Ishikawa (cell line): ENCODE measurements around the gene RPL27A.

Source experiments
- CEBPB ChIP-seq: IDR thresholded peaks from 2 replicates; pipeline ENCODE4 v1.6.1; 2012
- CREB1 ChIP-seq: IDR thresholded peaks from 2 replicates; pipeline ENCODE4 v1.6.1; 2012; ENCODE audit warnings: low read depth
- EGR1 ChIP-seq: IDR thresholded peaks from 2 replicates; pipeline ENCODE4 v1.6.1; 2012
- EP300 ChIP-seq: IDR thresholded peaks from 2 replicates; pipeline ENCODE4 v1.6.1; 2012; ENCODE audit warnings: borderline replicate concordance
- MAX ChIP-seq: IDR thresholded peaks from 2 replicates; pipeline ENCODE4 v1.6.1; 2012
- NFIC ChIP-seq: IDR thresholded peaks from 2 replicates; pipeline ENCODE4 v1.6.1; 2012
- REST ChIP-seq: IDR thresholded peaks from 2 replicates; pipeline ENCODE4 v1.6.1; 2012; ENCODE audit warnings: low read depth, mild to moderate bottlenecking
- TCF12 ChIP-seq: IDR thresholded peaks from 2 replicates; pipeline ENCODE4 v1.6.1; 2012; ENCODE audit warnings: low read depth
- USF1 ChIP-seq: IDR thresholded peaks from 2 replicates; pipeline ENCODE4 v1.6.1; 2012
- YY1 ChIP-seq: IDR thresholded peaks from 2 replicates; pipeline ENCODE4 v1.6.1; 2012; ENCODE audit warnings: low read depth
- ZBTB7A ChIP-seq: IDR thresholded peaks from 2 replicates; pipeline ENCODE4 v1.6.1; 2012; ENCODE audit warnings: low read depth

GRCh38 chr11:8707541-8708191, 25.1 kb downstream of the RPL27A start:
- TF ChIP-seq REST (no peak), YY1 (no peak), EGR1 (no peak), CEBPB (no peak), NFIC (no peak), TCF12 (no peak), MAX (no peak), CREB1 (no peak), ZBTB7A (no peak), EP300 (no peak), USF1 (no peak)
